DOHH2 (cell line): ENCODE measurements around the gene ZNF462.

Experiments used
- EZH2phosphoT487 ChIP-seq: fragments of 200-600 bp; sonication (generic); IDR thresholded peaks from 2 replicates; pipeline ENCODE4 v1.6.1; 2017; ENCODE audit warnings: borderline replicate concordance, mild to moderate bottlenecking, antibody characterized with exemption, low read length, moderate library complexity, mixed read lengths
- TF ChIP-seq, protein P1 (sequence below): fragments of 200-600 bp; sonication (generic); IDR thresholded peaks from one replicate; pipeline ENCODE4 v1.5.1; 2014; ENCODE audit warnings: antibody characterized with exemption, mild to moderate bottlenecking, low read depth, low read length; ENCODE audit not compliant: poor library complexity, severe bottlenecking

DNA sequence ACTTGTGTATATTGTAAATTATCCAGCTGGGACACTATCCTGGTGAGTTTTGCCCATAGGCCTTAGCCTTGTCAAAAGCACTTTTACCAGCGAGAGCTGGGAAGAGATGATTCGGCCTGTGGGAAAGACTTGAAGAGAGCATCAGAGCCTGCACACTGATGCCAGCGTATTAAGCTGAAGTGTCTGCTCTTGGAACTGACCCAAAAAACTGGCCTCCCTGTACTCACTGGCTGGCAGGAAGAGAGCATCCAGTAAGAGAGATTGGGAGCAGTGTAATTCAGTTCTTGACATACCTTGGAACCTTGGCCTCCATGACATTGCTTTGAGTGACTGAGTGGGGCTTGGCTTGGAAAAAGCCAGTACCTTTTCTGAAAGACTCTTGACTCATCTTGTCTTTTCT, 73.7 kb downstream of the ZNF462 start:
- TF ChIP-seq, protein P1, sequence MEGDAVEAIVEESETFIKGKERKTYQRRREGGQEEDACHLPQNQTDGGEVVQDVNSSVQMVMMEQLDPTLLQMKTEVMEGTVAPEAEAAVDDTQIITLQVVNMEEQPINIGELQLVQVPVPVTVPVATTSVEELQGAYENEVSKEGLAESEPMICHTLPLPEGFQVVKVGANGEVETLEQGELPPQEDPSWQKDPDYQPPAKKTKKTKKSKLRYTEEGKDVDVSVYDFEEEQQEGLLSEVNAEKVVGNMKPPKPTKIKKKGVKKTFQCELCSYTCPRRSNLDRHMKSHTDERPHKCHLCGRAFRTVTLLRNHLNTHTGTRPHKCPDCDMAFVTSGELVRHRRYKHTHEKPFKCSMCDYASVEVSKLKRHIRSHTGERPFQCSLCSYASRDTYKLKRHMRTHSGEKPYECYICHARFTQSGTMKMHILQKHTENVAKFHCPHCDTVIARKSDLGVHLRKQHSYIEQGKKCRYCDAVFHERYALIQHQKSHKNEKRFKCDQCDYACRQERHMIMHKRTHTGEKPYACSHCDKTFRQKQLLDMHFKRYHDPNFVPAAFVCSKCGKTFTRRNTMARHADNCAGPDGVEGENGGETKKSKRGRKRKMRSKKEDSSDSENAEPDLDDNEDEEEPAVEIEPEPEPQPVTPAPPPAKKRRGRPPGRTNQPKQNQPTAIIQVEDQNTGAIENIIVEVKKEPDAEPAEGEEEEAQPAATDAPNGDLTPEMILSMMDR, result no peak
- no peak for TF ChIP-seq EZH2phosphoT487
